Upper lobe of left lung (tissue), 4 donors: ENCODE data around the gene C5orf24.
A peak's percentile ranks its signal among the peaks of the same experiment; 100 is the strongest.

ENCODE experiments used
- CTCF ChIP-seq, 6 experiments: fragments of 450-650 bp in 4 of 6; fragments of 200-600 bp in 2 of 6; sonication (generic) in 2 of 6; IDR thresholded peaks; one replicate each; pipeline ENCODE4 v1.5.1; 2016 to 2019; ENCODE audit warnings: antibody characterized with exemption in 6 of 6
- POLR2AphosphoS5 ChIP-seq, 2 donors: sonication (generic); formaldehyde crosslinking; IDR thresholded peaks; one replicate each; pipeline ENCODE4 v1.5.1; 2017; ENCODE audit warnings: antibody characterized with exemption in 2 of 2

DNA sequence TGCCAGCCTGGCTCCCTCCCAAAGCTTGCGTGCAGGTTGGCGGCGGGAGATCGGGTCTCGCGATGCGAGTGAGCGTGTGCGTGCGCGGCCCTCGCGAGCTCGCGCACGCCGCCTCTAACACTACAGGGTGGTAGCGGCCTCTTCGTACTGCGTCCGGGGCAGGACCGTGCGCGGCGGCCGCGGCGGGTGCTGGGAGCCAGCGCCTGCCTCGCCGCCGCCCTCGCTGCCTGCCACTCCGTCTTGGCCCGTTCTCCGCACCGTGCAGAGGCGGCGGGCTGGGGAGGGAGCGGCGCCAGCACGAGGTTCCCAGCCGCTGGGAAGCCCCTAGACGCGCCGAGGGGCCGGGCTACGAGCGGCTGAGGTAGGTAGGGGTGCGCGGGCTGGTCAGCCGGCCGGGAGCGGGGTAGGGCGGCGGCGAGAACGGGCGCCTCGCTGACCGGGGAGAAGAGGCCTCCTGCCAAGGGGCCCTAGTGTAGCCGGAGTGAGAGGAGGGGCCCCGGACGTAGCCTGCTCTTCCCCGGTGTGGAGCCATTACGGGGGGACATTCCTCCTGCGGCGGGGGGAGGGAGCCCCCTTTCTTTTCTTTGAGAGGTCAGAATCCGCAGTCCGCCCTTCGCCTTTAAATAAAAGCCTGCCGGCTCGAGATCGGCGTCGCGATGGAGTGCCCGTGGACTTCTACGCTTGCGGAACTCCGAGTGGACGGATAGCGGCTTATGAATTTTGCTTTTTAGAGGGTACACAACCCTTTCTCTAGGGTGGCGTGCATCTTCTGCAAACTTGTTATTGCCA is at the start of gene C5orf24:
- peak in 1 of 6 experiments; percentile 30 for TF ChIP-seq CTCF (IDR thresholded peaks at IDR 0.05)
- peak; percentile 90 to 93 for TF ChIP-seq POLR2AphosphoS5 (IDR thresholded peaks at IDR 0.05)
